Effector memory CD8-positive, alpha-beta T cell (primary cell): ENCODE data around the gene LAMA2.

ENCODE experiments used
- ATAC-seq: fragments of 150-1000 bp; cut with Tn5 transposase; replicated peaks from 2 replicates; pipeline ENCODE4 v1.10.0; 2021; ENCODE audit warnings: mild to moderate bottlenecking, moderate library complexity
- DNase-seq, 3 experiments: peaks; one replicate each; pipeline ENCODE4 v3.0.0; 2021
- H3K27ac Mint-ChIP-seq, 2 donors: one replicate each; pipeline ENCODE4 v1.8.0; 2022; ENCODE audit warnings: mild to moderate bottlenecking in 2 of 2, mixed read lengths in 2 of 2, moderate library complexity in 2 of 2
- H3K27me3 Mint-ChIP-seq, 2 donors: one replicate each; pipeline ENCODE4 v1.8.0; 2022; ENCODE audit warnings: mixed read lengths in 2 of 2
- H3K36me3 Mint-ChIP-seq: one replicate; pipeline ENCODE4 v1.8.0; 2022; ENCODE audit warnings: mild to moderate bottlenecking, moderate library complexity, mixed read lengths; ENCODE audit not compliant: insufficient read depth
- H3K4me1 Mint-ChIP-seq, 2 donors: one replicate each; pipeline ENCODE4 v1.8.0; 2022; ENCODE audit warnings: low read depth in 2 of 2, mixed read lengths in 2 of 2
- H3K4me3 Mint-ChIP-seq, 2 donors: one replicate each; pipeline ENCODE4 v1.8.0; 2022; ENCODE audit warnings: mild to moderate bottlenecking in 2 of 2, mixed read lengths in 2 of 2, moderate library complexity in 2 of 2
- H3K9me3 Mint-ChIP-seq, 2 donors: one replicate each; pipeline ENCODE4 v1.8.0; 2022; ENCODE audit warnings: mixed read lengths in 2 of 2

Gene LAMA2

DNA sequence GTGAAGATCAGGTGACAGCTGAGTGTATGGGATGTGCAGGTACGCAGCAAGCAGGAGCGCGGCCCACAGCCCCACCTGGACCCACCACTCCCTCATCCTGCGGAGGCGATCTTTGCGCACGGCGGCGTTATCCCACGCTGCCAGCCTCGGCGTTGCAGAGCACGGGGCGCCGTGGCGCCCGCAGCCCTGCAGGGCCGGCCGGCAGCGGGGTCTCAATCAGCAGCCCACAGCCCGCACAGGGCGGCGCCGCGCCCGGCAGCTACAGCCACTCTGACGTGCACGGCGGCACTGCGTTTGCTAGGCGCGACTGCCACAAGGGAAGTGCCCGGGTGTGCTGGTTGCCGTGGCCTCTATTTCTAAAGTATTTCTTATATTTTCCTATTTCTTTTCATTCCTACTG, 46.9 kb downstream of the LAMA2 start:
- H3K27me3 Mint-ChIP-seq = peaks cover 0 to 7% of the 10 kb centered on the region in 2 donors
- no peak overlapping the region for H3K27ac Mint-ChIP-seq
- no peak overlapping the region for H3K4me3 Mint-ChIP-seq
- peaks cover 2% of the 10 kb centered on the region for H3K36me3 Mint-ChIP-seq
- DNase-seq = no peak
- ATAC-seq = no peak
- H3K9me3 Mint-ChIP-seq = no peaks in the 10 kb centered on the region
- no peaks in the 10 kb centered on the region for H3K4me1 Mint-ChIP-seq

GRCh38 chr6:128930321-128930720, 47.4 kb downstream of the LAMA2 start:
- ATAC-seq (no peak), DNase-seq (no peak)
- no peak overlapping the region for H3K27ac Mint-ChIP-seq
- no peaks in the 10 kb centered on the region for H3K9me3 Mint-ChIP-seq
- peaks cover 0 to 7% of the 10 kb centered on the region in 2 donors for H3K27me3 Mint-ChIP-seq
- no peak overlapping the region for H3K4me3 Mint-ChIP-seq
- H3K36me3 Mint-ChIP-seq = peaks cover 3% of the 10 kb centered on the region
- no peaks in the 10 kb centered on the region for H3K4me1 Mint-ChIP-seq

DNA sequence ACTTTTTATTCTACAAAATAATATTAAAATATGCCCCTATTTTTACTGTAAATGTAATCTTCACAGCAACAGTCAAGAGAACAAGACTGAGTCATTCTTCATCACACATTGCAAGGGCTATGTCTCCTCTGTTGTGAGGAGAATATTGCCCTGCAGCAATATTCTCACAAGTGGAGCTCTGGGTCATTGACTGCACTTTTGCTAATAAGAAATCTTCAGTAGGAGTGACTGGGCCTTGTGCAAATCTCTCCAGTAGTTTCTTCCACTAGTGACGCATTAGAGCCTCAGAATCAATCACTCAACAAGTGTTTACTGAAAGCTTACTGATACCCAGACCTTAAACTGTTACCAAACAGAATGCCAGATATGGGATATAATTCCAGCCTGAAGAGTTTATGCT, 49.1 kb downstream of the LAMA2 start:
- Mint-ChIP-seq H3K4me1 (no peaks in the 10 kb centered on the region), H3K27ac (no peak overlapping the region), H3K36me3 (peaks cover 3% of the 10 kb centered on the region), H3K27me3 (peaks cover 0 to 7% of the 10 kb centered on the region in 2 donors), H3K9me3 (no peaks in the 10 kb centered on the region), H3K4me3 (no peak overlapping the region)
- DNase-seq (no peak), ATAC-seq (no peak)

GRCh38 chr6:128950864-128951263, 67.9 kb downstream of the LAMA2 start:
- ATAC-seq = no peak
- no peak overlapping the region for H3K4me3 Mint-ChIP-seq
- no peaks in the 10 kb centered on the region for H3K36me3 Mint-ChIP-seq
- no peaks in the 10 kb centered on the region for H3K27me3 Mint-ChIP-seq
- no peak for DNase-seq
- peaks cover 0 to 4% of the 10 kb centered on the region in 2 donors for H3K9me3 Mint-ChIP-seq
- no peaks in the 10 kb centered on the region for H3K4me1 Mint-ChIP-seq
- H3K27ac Mint-ChIP-seq = no peak overlapping the region

- ATAC-seq = no peak
- H3K4me3 Mint-ChIP-seq = no peak overlapping the region
- H3K27ac Mint-ChIP-seq = no peak overlapping the region
- no peaks in the 10 kb centered on the region for H3K4me1 Mint-ChIP-seq
- peaks cover 0 to 4% of the 10 kb centered on the region in 2 donors for H3K9me3 Mint-ChIP-seq
- no peaks in the 10 kb centered on the region for H3K27me3 Mint-ChIP-seq
- H3K36me3 Mint-ChIP-seq = no peaks in the 10 kb centered on the region
- no peak for DNase-seq
Observed at GRCh38 chr6:128952902-128953301, 70.0 kb downstream of the LAMA2 start.

- ATAC-seq (no peak), DNase-seq (no peak)
- no peaks in the 10 kb centered on the region for H3K36me3 Mint-ChIP-seq
- H3K27ac Mint-ChIP-seq = no peak overlapping the region
- no peaks in the 10 kb centered on the region for H3K4me1 Mint-ChIP-seq
- H3K4me3 Mint-ChIP-seq = no peak overlapping the region
- no peaks in the 10 kb centered on the region for H3K27me3 Mint-ChIP-seq
- H3K9me3 Mint-ChIP-seq = peaks cover 0 to 4% of the 10 kb centered on the region in 2 donors
Observed at GRCh38 chr6:128954308-128955043, 71.5 kb downstream of the LAMA2 start.

DNA sequence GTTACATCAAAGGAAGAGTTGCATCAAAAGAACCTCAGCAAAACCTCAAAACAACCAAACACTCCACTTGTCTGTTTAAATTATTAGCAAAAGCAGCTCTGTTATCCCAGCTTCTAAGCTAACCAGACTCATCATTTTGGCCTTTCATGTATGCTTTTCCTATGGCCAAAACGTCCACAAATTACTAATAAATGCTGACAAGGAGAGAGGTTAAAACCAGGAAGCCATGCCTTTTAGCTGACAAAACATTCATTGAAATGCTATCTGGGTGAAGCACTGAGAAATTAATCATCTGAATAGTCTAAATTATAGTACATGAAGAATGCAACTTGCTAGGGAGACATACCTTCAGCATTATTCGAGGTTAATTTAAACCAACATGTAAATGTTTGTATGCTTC, 80.6 kb downstream of the LAMA2 start:
- ATAC-seq (no peak), DNase-seq (no peak)
- no peaks in the 10 kb centered on the region for H3K27me3 Mint-ChIP-seq

DNA sequence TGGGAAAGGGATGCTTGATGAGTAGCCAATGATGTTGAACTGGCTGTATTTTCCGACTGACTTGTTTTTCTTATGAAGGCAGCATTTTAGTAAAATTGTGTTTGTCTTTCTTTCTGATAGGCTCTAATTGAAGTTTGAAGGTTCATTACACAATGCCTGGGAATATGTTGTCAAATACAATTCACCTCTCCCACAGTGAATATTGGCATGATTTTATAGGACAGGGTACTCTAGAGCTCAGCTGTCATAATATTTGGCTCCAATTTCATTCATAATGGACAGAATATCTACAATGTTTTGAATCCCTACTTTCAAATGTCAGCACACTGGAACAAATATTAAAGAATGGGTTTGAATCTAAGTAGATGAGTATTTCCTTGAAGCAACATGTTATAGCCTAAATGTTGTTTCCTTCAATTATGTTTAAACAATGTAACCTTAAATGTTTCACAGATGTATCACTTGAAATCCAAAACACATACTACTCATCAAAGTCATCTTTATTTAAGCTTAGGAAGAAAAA, 81.4 kb downstream of the LAMA2 start:
- no peak for ATAC-seq
- Mint-ChIP-seq H3K27me3 (no peaks in the 10 kb centered on the region), H3K4me1 (no peaks in the 10 kb centered on the region), H3K9me3 (no peaks in the 10 kb centered on the region), H3K36me3 (no peaks in the 10 kb centered on the region), H3K27ac (no peak overlapping the region), H3K4me3 (no peak overlapping the region)
- no peak for DNase-seq

More for the DNA sequence above, 80.6 kb downstream of the LAMA2 start:
- H3K36me3 Mint-ChIP-seq = no peaks in the 10 kb centered on the region
- no peaks in the 10 kb centered on the region for H3K4me1 Mint-ChIP-seq
- H3K9me3 Mint-ChIP-seq = no peaks in the 10 kb centered on the region
- H3K27ac Mint-ChIP-seq = no peak overlapping the region
- no peak overlapping the region for H3K4me3 Mint-ChIP-seq

- Mint-ChIP-seq H3K36me3 (no peaks in the 10 kb centered on the region), H3K27me3 (no peaks in the 10 kb centered on the region), H3K27ac (no peak overlapping the region), H3K9me3 (no peaks in the 10 kb centered on the region), H3K4me3 (no peak overlapping the region), H3K4me1 (no peaks in the 10 kb centered on the region)
- DNase-seq (no peak), ATAC-seq (no peak)
Observed at GRCh38 chr6:128964771-128965170, 81.8 kb downstream of the LAMA2 start.

DNA sequence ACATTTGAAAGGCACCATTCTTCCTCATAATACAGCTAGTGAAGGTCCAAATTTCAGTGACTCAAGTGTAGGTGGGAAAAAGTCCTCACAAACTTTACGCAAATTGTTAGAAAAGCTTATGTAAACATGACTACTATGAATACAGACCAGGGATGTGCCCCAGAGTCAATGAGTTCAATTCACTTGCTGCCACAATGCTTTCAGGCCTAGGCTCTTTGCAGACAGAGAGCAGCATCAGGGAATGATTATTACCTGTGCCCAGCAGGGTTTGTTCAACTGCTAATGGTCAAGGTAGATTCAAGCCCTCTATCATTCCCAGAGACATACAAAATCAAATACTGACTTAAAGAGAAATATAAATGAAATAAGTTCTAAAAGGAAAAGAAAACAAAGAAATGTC, 84.0 kb downstream of the LAMA2 start:
- H3K36me3 Mint-ChIP-seq = no peaks in the 10 kb centered on the region
- DNase-seq (no peak), ATAC-seq (no peak)
- H3K4me3 Mint-ChIP-seq = no peak overlapping the region
- no peaks in the 10 kb centered on the region for H3K4me1 Mint-ChIP-seq
- H3K27ac Mint-ChIP-seq = no peak overlapping the region
- H3K9me3 Mint-ChIP-seq = no peaks in the 10 kb centered on the region
- no peaks in the 10 kb centered on the region for H3K27me3 Mint-ChIP-seq

DNA sequence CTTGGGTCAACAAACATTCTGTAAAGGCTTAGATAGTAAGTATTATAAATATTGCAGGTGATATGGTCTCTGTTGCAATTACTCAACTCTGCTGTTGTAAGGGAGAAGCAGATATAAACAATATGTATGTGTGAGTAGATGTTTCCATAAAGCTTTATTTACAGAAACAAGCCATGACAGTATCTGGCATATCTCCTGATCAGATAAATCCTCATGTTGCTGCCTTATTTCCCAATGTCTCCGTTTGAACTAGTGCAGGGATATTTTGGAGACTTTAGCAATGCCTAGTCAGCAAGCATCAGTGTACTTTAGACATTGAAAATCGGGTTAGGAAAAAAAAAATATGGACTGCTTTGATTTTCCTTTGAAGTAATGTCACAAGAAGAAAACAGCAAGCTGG, 96.1 kb downstream of the LAMA2 start:
- H3K9me3 Mint-ChIP-seq = peaks cover 0 to 4% of the 10 kb centered on the region in 2 donors
- no peaks in the 10 kb centered on the region for H3K27me3 Mint-ChIP-seq

DNA sequence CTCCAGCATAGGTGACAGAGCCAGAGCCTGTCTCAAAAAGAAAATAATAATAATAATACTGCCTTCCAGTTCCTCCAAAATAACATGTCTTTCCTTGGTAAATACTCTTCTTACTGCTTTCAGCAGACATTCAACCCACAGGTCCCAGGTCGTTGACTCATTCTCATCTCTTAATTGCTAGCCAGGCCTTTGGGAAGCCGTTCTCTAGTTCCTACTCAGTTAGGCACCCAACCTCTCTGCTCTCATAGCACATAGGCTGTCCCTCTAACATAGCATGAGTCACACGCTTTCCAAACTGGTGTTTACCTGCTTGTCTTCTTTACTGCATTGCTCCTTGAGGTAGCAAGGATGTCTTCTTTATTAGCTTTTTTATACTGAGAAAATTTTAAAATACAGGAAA, 98.8 kb downstream of the LAMA2 start:
- Mint-ChIP-seq H3K9me3 (peaks cover 0 to 4% of the 10 kb centered on the region in 2 donors), H3K4me1 (no peaks in the 10 kb centered on the region), H3K4me3 (no peak overlapping the region), H3K27me3 (no peaks in the 10 kb centered on the region), H3K36me3 (no peaks in the 10 kb centered on the region), H3K27ac (no peak overlapping the region)
- ATAC-seq (no peak), DNase-seq (no peak)

More for the DNA sequence above, 96.1 kb downstream of the LAMA2 start:
- ATAC-seq (no peak), DNase-seq (no peak)
- Mint-ChIP-seq H3K36me3 (no peaks in the 10 kb centered on the region), H3K4me3 (no peak overlapping the region), H3K27ac (no peak overlapping the region), H3K4me1 (no peaks in the 10 kb centered on the region)

DNA sequence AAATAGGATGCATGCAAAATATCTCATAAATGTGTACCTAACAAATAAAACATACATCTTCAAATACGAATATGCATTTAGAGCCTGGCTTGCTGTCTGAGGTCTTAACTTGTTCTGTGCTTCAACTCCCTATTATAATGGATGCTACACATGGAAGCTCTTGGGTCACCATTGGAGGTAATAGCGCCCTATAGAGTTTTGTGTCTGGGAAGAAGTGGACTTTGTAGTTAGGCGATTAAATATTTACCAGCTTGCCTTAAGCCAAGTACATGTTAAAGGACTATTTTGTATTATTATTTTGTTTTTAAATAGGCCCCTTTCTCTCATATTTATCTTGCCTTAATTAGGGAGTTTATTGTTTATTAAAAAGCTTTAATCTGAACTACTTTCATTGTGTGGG, 107.4 kb downstream of the LAMA2 start:
- no peak overlapping the region for H3K4me3 Mint-ChIP-seq
- ATAC-seq (no peak), DNase-seq (no peak)
- H3K9me3 Mint-ChIP-seq = no peaks in the 10 kb centered on the region
- H3K27ac Mint-ChIP-seq = no peak overlapping the region
- H3K4me1 Mint-ChIP-seq = no peaks in the 10 kb centered on the region
- no peaks in the 10 kb centered on the region for H3K27me3 Mint-ChIP-seq
- no peaks in the 10 kb centered on the region for H3K36me3 Mint-ChIP-seq

DNA sequence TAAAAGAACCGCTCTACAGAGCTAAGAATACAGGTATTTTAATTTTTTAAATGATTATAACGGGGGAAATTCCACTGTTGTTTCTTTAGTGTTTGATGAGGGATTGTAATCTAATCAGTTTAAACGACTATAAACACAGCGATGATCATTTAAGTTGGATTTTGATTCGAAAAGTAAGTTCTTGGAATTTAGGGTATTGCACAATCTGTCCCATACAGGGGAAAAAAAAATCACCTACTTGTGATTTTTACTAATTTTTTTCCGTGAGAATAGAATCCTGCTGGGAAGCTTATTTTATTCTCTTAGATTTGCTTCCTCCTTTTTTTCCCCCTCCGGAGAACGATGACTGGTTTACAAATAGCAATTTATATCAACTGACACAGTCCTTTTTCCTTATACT, 108.0 kb downstream of the LAMA2 start:
- Mint-ChIP-seq H3K27me3 (peaks cover 0 to 4% of the 10 kb centered on the region in 2 donors), H3K36me3 (no peaks in the 10 kb centered on the region), H3K4me3 (no peak overlapping the region), H3K9me3 (peaks cover under 1 to 3% of the 10 kb centered on the region in 2 donors), H3K4me1 (no peaks in the 10 kb centered on the region), H3K27ac (no peak overlapping the region)
- DNase-seq (no peak), ATAC-seq (no peak)
